ENCODE results near the gene NUDT21.
"Not testable (repeated sequence)": the region's sequence is repeated elsewhere in the genome, so short reads cannot be mapped to it uniquely, and the experiment has no call there.

DNA sequence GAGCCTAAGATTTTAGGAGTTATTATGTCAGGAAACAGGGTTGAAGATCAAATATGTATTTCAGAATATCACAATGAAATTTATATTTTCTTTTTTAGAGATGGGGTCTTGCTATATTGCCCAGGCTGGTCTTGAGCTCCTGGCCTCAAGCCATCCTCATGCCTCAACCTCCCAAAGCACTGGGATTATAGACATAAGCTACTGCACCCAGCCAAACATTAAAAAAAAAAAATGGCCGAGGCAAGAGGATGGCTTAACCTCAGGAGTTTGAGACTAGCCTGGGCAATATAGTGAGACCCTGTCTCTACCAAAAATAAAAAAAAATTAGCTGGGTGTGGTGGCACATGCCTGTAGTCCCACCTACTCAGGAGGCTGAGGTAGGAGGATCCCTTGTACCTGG, 37.7 kb upstream of the NUDT21 start:
- TF ChIP-seq, protein P1, sequence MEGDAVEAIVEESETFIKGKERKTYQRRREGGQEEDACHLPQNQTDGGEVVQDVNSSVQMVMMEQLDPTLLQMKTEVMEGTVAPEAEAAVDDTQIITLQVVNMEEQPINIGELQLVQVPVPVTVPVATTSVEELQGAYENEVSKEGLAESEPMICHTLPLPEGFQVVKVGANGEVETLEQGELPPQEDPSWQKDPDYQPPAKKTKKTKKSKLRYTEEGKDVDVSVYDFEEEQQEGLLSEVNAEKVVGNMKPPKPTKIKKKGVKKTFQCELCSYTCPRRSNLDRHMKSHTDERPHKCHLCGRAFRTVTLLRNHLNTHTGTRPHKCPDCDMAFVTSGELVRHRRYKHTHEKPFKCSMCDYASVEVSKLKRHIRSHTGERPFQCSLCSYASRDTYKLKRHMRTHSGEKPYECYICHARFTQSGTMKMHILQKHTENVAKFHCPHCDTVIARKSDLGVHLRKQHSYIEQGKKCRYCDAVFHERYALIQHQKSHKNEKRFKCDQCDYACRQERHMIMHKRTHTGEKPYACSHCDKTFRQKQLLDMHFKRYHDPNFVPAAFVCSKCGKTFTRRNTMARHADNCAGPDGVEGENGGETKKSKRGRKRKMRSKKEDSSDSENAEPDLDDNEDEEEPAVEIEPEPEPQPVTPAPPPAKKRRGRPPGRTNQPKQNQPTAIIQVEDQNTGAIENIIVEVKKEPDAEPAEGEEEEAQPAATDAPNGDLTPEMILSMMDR (conservative IDR thresholded peaks at IDR 0.05; ENCODE audit: low read depth, low read length) = not testable (repeated sequence)
- not testable (repeated sequence) for TF ChIP-seq POLR2A (IDR thresholded peaks at IDR 0.05; ENCODE audit: low read depth, low read length); CEBPB (IDR thresholded peaks at IDR 0.05; ENCODE audit: low read depth, low read length); RAD21 (IDR thresholded peaks at IDR 0.05; ENCODE audit: low read length)
- TF ChIP-seq, protein P2, sequence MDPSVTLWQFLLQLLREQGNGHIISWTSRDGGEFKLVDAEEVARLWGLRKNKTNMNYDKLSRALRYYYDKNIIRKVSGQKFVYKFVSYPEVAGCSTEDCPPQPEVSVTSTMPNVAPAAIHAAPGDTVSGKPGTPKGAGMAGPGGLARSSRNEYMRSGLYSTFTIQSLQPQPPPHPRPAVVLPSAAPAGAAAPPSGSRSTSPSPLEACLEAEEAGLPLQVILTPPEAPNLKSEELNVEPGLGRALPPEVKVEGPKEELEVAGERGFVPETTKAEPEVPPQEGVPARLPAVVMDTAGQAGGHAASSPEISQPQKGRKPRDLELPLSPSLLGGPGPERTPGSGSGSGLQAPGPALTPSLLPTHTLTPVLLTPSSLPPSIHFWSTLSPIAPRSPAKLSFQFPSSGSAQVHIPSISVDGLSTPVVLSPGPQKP (IDR thresholded peaks at IDR 0.05; ENCODE audit: borderline replicate concordance, low read depth, low read length) = not testable (repeated sequence)

Data from IMR-90 (cell line).